GM13976 (cell line): ENCODE measurements around the gene ABCD1.

ENCODE experiments used
- DNase-seq: peaks from one replicate; pipeline ENCODE4 v3.0.0; 2012; ENCODE audit warnings: low spot score
- CTCF ChIP-seq: IDR thresholded peaks from 2 replicates; pipeline ENCODE4 v1.5.1; 2012; ENCODE audit warnings: borderline replicate concordance, mild to moderate bottlenecking; ENCODE audit not compliant: insufficient read depth; ENCODE audit errors: extremely low read depth, missing control alignments, control extremely low read depth
- in situ Hi-C: fragments of 300-500 bp; cut with MboI; formaldehyde crosslinking; loops from one replicate; pipeline ENCODE4 v1.12.0; 2022; ENCODE audit warnings: low sequenced_read_pairs, mixed read lengths, inconsistent platforms; ENCODE audit not compliant: unreplicated experiment

The ABCD1 gene

GRCh38 chrX:153766098-153766817, 41.6 kb downstream of the ABCD1 start:
- in situ Hi-C loops, result no loop called here
- DNase-seq, result peak; percentile 37
- no peak for TF ChIP-seq CTCF

GRCh38 chrX:153766871-153767673, 42.4 kb downstream of the ABCD1 start:
- peak; percentile 12 for DNase-seq
- in situ Hi-C loops, result no loop called here
- TF ChIP-seq CTCF, result no peak

- DNase-seq, result no peak
- no peak for TF ChIP-seq CTCF
- in situ Hi-C loops, result no loop called here
These were observed 43.0 kb downstream of the ABCD1 start for GRCh38 chrX:153767674-153768055.

- in situ Hi-C loops, result no loop called here
- no peak for TF ChIP-seq CTCF
- DNase-seq, result peak; percentile 34
These were observed 43.9 kb downstream of the ABCD1 start for GRCh38 chrX:153768311-153769157.

- peak; percentile 17 for DNase-seq
- in situ Hi-C loops, result no loop called here
- no peak for TF ChIP-seq CTCF
These were observed 44.7 kb downstream of the ABCD1 start for GRCh38 chrX:153769158-153769864.
